ENCODE measurements around the gene COX8A. TPM values are rescaled to one million over a fixed set of nuclear protein-coding genes. Genes with fewer than 3 reads are reported as not detected.
A peak's percentile ranks its signal among the peaks of the same experiment; 100 is the strongest.

Gene COX8A
- total and polyA plus RNA-seq, 10 of the 15 experiments (the other 5 are each of a cell fraction or from before 2014, with no cell fraction given) = 243 to 1,476 (median 522) TPM

- TF ChIP-seq ZBTB4 (CRISPR knock-in tag; IDR thresholded peaks at IDR 0.05) = no peak
- TF ChIP-seq JUNB (IDR thresholded peaks at IDR 0.05) = no peak
- no peak for TF ChIP-seq RAD21 (IDR thresholded peaks at IDR 0.05; ENCODE audit: insufficient read depth, low read depth, low read length)
- no peak for TF ChIP-seq SIX5 (IDR thresholded peaks at IDR 0.05; ENCODE audit: low read depth, low read length, severe bottlenecking)
- TF ChIP-seq MTA3 (IDR thresholded peaks at IDR 0.05; ENCODE audit: borderline replicate concordance, low read length) = no peak
- peak; percentile 10; the same call in 1 of the 2 replicates for TF ChIP-seq MYB (IDR thresholded peaks at IDR 0.05; ENCODE audit: borderline replicate concordance, low read depth, low read length)
- TF ChIP-seq RUNX3 (IDR thresholded peaks at IDR 0.05; ENCODE audit: low read length) = peak; percentile 59
- no peak for TF ChIP-seq IRF3 (IDR thresholded peaks at IDR 0.05)
Measured at GRCh38 chr11:63986156-63986931, 11.9 kb downstream of the COX8A start, which contains the start of gene OTUB1 (continued).
